Measurements from ENCODE around the gene ATXN1. TPM values are rescaled to one million over a fixed set of nuclear protein-coding genes. Genes with fewer than 3 reads are reported as not detected.

The ATXN1 gene
- total RNA-seq, 1 donor from 2014 or later = 9.1 TPM

DNA sequence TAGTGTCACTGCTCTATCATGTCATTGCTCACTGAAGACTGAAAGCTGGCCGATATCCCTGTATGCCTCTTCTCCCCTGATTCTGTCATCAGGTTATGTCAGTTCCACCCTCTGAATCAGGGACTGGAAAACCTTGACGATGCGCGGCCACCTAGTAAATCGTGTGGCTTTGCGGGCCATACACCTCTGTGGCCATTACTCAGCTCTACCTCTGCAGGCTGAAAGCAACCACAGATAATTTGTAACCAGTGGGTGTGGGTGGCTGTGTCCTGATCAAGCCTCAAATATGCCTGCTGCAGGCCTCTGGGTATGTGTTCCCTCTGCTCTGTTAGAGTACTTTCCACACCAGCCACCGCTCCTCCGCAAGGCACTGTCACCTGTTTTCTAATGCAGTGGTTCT, 417.7 kb downstream of the ATXN1 start:
- DNase-seq (ENCODE audit: low read depth in 2 of 2) = no peak

DNA sequence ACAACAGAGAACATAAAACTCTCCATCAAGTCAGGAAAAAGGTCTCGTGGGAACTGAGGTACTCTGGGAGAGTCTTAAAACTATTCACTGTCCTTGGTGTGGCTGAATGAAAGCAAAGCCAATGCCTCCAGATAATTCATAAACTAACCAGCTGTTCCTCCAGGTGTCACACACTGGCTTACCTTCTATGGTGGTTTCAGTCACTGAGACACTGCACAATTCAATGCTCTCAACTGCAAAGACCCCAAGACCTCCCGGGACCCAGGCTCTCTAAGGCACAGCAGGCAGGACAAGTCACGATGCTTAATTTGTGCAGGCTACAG, 422.0 kb downstream of the ATXN1 start:
- no peak for DNase-seq (ENCODE audit: low read depth in 2 of 2)

DNA sequence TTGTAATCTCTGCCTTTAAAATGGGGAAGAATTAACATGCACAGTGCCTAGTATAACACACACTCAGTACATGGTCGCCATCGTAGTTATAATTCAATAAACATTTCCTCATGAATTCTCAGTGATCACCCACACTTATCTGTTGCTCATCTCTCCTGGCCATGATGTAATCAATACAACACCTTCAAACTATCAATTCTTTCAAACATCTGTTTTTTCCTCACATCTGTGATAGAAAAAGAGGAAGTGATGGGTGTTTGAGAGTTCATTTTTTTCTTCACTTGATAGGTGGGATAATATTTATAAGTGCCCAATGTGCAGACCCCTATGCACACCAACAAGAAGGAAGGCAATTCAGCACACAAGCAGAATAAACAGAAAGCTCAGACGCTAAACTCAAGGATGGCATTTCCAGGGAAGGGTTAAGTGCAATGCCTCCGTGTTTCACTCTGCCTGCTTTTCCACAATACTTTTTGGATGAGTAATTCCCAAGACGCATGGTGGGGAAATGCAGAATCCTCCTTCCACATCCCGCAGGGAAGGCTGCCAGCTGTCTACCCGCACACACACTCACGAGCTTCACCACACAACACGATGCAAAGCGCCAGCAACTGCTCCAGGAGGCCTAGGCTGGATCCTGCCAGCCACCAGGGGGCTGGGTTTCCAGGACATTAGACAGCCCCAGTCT, 422.5 kb downstream of the ATXN1 start:
- peak; percentile 9 to 93 for DNase-seq (ENCODE audit: low read depth in 2 of 2)

DNA sequence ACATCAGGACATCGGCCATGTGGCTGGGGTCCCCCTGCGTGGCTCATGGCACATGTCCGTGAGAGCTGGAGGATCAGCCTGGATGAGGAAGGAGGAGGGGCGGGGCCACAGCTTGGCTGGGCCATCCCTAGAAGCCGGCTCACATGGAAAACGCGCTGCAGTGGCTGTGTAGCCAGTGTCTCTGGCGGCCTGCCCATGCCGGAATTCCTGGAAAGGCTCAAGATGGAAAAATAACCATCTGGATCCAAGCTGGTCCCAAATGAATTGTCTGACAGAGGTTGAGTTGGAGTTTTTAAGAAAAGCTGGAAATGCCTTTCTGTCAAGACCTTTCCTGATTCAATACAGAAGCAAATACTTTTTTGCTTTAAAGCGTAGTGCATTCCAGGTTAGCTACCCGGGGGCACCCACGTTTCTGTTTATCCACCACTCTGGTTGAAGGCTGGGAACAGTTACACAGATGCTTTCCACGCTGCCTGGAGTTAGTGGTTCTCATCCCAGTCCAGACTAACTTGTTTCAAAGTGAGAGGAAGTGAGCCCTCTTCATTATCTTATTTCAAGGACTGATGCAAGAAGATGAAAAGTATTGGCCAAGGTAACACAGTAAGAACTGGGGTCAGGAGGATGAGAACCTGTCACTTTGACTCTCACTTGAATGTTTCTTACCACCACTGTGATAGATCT, 423.8 kb downstream of the ATXN1 start:
- DNase-seq (ENCODE audit: low read depth in 2 of 2) = peak; percentile 88 to 99

DNA sequence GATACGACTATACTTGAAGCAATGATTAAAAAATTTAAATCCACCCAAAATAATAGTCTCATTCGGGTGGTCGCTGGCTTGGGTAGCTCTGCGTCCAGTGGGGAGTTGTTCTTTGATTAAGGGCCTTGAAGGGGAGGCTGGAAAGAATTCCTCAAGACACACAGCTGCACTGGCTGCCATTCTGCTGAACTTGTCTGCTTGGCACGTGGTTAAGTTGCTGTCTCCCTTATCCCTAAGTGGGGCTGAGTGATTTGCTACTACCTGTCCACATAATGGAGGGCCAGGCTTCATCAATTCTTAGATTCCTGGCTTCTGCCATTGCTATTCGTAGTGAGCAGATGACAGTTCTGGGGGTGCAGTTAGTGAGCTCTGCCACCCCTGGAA, 424.4 kb downstream of the ATXN1 start:
- no peak for DNase-seq (ENCODE audit: low read depth in 2 of 2)

DNA sequence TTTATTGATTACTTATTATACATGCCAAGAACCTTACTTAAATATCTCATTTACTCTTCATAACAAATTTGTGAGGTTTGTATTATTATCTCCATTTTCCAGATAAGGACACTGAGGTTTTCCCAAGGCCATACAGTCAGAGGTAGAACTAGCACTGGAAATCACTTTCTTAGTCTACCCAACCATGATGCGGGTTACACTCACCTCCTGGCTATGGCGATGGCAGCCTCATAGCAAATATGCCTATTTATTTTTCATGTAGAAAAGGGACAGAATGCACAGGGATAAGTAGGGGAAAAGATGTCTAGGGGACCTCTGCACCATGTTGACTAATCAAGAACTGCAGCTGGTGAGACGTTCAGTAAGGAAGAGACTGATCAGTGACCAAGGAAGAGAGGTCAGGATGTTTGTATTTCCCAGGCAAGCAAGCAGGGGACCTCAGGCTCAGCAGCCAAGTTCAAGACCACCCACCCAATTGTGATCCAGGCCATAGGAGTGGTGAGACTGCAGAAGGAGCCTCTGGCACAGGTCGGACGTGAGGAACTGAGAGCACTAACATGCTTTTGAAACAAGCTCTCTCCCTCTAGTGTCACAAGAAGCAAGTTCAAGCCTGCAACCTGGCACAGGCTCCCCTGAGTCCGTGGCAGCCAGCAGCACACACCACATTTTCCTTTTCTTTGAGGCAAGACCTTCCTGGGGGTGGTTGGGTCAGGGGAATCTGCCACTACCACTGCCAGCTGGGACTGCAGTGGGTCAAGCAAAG, 425.0 kb downstream of the ATXN1 start:
- peak in 1 of 2 donors; percentile 33 for DNase-seq (ENCODE audit: low read depth in 2 of 2)

DNA sequence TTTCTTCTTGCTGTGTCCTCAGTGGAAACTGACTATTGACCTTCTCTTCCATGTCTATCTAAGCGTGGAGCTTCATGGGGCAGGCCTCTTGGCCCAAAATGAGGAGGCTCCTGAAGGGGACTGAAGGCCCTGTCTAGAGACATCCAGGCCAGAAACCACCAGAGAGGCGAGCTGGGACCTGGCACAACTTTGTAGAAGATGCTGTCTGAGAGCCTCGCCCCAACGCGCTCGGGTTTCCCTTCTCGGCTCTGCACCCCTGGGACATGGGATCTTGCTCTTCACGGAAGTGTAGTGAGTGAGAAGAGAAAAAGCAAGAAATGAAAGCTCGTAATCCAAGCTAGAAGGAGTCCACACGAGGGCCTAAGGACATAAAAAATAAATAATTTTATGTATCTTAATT, 426.1 kb downstream of the ATXN1 start:
- DNase-seq (ENCODE audit: low read depth in 2 of 2) = no peak

DNA sequence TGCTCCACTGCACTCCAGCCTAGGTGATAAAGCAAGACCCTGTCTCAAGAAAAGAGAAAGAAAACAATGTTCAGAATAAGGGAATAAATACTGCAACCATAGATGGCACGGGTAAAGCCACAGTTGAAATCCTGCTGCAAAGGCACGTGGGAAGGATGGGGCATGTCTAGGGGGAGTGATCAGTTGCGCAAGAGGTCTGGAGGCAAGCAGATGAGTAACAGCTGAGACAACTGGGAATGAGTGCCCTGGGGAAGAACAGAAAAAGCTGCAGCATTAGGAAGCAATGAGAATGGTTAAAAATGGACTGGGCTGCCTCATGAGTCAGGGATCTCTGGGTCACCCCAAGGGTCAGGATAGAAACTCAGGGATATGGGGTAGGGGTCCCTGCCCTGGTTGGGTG, 426.6 kb downstream of the ATXN1 start:
- DNase-seq (ENCODE audit: low read depth in 2 of 2) = no peak

DNA sequence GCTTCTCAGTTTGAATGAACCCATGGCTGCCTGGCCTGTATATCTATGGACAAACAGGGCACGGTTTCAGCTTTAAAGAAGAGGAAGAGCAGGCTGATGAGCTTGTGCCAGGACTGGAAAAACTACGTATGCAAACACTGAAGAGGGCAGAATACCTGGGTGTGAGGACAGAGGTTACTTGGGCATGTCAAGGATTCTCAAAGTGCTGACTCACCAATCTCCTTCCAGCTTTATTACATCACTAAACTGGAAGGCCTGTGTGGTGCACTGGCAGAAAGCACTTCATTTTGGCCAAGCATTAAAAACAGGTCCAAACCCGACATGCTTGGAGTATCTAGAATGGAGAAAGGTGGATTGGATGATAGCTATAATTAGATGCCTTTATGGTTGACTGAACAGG, 427.7 kb downstream of the ATXN1 start:
- DNase-seq (ENCODE audit: low read depth in 2 of 2) = no peak

DNA sequence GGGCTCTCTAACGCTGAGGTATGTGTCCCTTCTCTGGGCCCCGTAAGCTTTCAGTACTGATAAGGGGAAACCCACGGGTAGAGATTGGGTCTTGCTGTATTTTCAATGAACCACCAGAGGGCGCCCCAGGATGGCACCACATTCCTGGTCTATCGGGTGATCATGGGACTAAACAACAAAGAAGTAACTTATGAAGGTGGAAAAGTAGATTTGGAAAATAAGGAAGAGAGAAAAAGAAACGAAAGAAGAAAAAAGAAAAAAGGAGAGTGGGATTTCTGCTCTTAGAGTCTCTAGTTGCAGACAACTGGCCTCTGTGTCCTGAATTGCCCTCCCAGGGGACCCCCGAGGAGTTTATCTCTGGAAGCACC, 429.1 kb downstream of the ATXN1 start:
- peak; percentile 60 to 83 for DNase-seq (ENCODE audit: low read depth in 2 of 2)

DNA sequence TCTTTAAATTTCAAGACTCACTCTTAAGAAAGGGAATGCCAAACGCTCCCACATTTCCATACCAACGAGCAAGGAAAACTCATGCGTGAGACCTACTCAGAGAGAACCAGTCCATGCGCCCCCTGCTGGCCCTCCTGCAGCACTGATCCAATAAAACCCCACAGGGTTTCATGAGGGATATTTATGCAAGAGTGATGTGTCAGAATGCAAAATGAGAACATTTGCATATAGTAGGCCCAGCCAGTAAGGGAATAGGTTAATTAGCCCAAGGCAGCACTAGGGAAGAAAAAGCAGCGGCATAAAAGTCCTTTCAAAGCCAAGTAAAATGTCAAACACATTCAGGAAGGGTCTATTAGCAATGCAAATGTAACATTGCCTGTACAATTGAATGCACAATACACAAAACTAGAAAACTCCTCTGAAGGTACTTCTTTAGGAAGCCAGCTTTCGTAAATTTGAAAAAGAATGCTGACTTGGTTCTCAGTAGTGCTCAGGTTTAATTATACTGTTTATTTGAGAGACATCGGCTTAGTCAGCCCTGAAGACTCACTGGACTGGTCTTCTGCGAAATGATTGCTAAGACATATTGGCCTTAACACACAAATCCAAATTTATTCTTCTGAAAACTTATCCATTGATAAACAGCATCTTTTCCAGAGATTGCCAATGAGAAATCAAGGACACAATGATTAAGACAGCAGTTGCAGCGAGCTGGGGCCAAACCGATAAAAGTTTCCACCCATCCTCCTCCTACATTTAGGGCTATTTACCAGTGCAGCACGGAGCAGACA, 429.7 kb downstream of the ATXN1 start:
- peak; percentile 60 to 84 for DNase-seq (ENCODE audit: low read depth in 2 of 2)

DNA sequence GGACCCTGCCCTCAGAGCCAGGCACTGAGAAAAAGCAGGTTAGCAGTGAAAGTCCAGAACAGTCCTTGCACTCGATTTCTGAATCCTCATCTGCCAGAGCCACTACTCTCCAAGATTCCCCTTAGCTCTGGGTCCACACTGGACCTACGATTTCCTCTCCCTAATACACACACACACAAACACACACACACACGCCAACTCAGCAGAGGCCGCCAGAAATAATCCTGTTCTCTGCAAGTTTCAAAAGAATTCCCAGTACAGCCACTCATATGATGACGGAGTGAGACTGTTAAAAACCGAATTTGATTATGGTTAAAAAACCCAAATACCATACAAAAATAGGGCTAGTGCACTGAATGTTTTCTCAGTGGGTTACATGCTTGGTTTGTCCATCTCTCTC, 432.0 kb downstream of the ATXN1 start:
- DNase-seq (ENCODE audit: low read depth in 2 of 2) = no peak

DNA sequence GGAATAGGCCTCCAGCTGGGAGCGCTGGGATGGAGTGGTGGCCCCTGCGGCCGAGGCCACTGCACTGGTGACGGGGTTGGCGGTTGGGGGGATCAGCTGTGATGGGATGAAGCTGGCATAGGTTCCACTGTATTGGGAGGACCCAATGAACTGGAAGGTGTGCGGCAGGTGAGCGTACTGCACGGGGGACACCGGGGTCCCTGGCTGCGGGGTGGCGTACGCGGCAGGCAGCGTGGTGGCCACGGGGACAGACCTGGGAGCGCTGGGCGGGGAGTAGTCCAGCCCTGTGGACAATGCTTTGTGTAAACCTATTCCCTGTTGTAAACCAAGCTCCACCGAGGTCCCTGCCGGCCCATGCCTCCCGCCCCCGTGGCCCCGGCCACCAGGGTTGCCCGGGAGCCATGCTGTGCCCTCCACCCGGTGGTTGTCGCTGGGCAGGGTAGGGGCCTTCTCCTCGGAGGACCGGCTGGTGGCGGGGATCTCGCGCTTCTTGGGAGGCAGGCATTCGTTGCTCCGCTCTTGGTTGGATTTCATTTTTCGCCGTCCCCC, 433.4 kb downstream of the ATXN1 start:
- DNase-seq (ENCODE audit: low read depth in 2 of 2) = no peak

DNA sequence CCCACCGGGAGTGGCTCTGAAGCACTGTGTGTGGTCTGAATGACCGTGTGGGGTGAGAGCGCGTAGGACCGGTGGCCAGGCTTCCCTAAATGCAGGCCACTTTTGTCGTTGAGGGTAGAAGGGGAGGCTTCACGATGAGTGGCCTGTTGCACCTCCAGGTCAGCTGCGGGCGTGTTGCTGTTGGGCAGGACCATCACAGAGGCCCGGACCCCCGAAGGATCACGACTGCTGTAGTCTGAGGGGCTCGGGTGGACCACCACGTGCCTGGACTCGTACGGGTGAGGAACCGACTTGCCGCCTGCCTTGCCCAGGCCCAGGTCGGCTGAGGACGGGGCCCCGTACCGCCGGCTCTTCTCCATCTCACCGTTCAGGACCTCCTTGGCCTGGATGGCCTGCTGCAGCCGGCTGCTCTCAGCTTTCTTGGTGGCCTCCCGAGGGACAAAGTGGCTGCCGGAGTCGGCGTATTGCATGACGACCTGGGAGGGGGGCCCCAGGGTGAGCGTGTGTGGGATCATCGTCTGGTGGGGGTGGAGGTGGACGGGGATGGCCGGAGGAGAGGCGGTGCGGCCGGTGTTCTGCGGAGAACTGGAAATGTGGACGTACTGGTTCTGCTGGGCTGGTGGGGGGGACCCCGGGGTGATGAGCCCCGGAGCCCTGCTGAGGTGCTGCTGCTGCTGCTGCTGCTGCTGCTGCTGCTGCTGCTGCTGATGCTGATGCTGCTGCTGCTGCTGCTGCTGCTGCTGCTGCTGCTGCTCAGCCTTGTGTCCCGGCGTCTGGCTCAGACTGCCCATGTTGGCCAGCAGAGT, 434.1 kb downstream of the ATXN1 start:
- no peak for DNase-seq (ENCODE audit: low read depth in 2 of 2)

DNA sequence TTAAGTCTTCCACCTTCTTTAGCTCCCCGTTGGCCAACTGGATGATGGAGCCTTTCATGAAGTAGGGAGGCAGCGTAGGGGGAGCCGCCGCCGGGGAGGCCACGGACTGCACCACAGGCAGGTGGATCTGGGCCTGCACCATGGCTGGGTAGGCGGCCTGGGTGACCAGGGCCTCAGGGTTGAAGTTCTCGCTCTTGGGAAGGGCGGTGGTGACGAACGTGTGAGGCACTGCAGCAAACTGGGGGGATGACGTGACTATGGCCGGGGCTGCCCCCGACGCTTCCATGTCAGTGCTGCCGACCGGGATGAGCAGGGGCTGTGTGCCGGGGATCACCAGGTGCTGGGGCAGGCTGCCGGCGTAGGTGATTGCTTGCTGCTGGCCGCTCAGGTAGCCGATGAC, 434.7 kb downstream of the ATXN1 start:
- no peak for DNase-seq (ENCODE audit: low read depth in 2 of 2)

DNA sequence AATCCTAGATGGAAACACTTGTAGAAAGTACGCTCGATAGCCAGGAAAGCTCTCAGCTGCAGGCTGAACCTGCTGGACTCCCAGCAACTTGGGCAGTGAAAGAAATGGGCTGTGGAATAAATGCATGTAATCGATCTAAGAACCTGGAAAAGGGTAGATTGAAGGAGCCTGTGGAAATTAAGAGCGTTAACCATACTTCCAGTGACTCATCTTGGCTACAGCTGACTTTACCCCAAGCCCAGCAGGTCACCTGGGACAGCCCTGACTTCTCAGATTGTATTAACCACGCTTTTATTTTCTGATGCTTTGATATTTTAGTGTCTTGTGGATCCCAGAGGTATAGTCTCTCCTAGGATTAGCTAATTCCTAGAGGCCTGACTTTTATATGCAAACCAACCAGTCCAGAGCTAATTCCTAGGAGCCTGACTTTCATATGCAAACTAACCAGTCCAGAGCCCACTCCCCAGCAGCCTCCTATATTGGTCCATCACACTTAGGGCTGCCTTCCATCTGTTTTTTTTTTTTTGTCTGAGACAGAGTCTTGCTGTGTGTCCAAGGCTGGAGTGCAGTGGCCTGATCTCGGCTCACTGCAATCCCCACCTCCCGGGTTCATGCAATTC, 436.5 kb downstream of the ATXN1 start:
- no peak for DNase-seq (ENCODE audit: low read depth in 2 of 2)

DNA sequence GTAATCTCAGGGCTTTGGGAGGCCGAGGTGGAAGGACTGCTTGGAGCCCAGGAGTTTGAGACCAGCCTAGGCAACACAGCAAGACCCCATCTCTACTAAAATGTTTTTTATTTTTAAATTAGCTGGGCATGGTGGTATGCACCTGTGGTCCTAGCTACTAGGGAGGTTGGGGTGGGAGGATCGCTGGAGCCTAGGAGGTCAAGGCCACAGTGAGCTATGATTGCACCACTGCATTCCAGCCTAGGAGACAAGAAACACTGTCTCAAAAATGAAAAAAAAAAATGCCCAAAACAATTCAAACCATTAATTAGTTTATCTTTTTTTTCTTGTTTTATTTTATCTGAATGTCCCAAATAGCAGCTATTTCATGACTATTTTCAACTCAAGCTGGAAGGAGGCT, 437.1 kb downstream of the ATXN1 start:
- DNase-seq (ENCODE audit: low read depth in 2 of 2) = no peak

DNA sequence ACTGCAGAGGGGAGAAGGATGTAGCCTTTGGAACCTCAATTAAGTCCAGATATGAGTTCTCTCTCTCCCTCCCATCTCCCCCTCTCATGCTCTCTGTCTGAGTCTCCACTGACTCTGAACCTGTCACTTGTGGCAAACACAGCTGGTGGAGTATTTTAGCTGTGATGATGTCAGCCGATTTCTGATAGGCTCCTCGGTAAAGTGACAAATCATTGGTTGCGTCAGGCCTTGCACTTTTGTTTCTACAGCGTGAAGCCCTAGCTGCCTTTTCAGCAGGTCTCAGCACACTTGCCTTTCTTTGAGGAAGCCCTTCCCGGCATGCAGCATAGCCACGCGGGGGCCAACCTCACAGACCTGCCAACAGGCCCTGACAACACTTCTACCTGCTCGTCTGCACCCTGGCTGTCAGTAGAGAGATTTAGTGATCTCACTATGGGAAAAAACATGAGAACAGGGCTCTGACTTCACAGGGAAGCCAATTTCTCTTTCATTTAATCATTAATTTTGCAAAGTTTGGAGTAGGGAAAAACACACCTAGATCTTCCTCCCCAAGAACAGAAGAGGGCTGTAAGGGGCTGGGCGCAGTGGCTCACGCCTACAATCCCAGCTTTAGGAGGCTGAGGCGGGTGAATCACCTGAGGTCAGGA, 438.5 kb downstream of the ATXN1 start:
- no peak for DNase-seq (ENCODE audit: low read depth in 2 of 2)

DNA sequence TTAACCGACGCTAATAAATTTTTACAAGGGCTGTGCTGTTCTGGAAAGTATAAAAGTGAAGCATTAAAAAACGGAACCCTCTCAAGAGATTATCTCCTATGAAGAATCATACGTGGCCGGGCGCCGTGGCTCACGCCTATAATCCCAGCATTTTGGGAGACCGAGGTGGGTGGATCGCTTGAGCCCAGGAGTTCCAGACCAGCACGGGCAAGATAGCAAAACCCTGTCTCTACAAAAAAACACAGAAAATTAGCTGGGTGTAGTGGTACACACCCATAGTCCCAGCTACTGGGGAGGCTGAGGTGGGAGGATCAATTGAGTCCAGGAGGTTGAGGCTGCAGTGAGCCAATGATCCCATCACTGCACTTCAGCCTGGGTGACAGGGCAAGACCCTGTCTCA, 439.4 kb downstream of the ATXN1 start:
- DNase-seq (ENCODE audit: low read depth in 2 of 2) = no peak

DNA sequence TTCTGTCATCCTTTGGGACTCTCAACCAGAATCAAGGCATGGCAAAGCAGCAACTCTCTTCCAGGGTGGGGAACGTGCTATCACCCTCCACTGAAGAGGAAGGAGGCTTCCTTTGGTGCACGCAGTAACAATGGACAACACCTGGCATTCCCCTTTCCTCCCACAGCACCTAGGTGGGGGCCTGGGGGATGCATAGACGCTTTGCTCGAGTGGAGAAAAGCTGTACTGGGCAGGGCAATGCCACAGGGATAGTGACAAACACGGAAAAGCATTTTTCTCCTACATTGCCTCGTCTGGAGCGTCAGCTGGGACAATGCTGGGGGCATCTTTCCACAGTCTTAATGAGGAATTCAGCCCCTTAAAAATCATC, 439.9 kb downstream of the ATXN1 start:
- no peak for DNase-seq (ENCODE audit: low read depth in 2 of 2)

All from dermis microvascular lymphatic vessel endothelial cell (primary cell).